Fibroblast of villous mesenchyme (primary cell): Measurements from ENCODE around the gene PIK3C2G. TPM values are rescaled to one million over a fixed set of nuclear protein-coding genes. Genes with fewer than 3 reads are reported as not detected.

Experiments
- DNase-seq: peaks from one replicate; pipeline ENCODE4 v3.0.0-alpha.2; 2010; ENCODE audit warnings: low read depth
- H3K4me3 ChIP-seq: 2 replicates; pipeline ENCODE4 v1.5.1; 2011; ENCODE audit warnings: low read depth, mild to moderate bottlenecking, low read length
- CTCF ChIP-seq: IDR thresholded peaks from 2 replicates; pipeline ENCODE4 v1.5.1; 2012; ENCODE audit warnings: low read depth, mild to moderate bottlenecking, low read length; ENCODE audit not compliant: insufficient read depth
- total RNA-seq: library from RNA; depleted of rRNA; stranded (reverse); fragments of >200 nt; gene quantifications from 2 replicates; pipeline ENCODE4 v1.2.3, GENCODE V29; 2012

Gene PIK3C2G
- not detected in 2 replicates for total RNA-seq

GRCh38 chr12:18261273-18261672 lies at the start of gene PIK3C2G:
PIK3C2G (plus strand) TSS chr12:18261518; CDS start chr12:18282082, 20,564 bp downstream.
- H3K4me3 ChIP-seq: no peak within 1 kb of the TSS
- TF ChIP-seq CTCF: no peak
- no peak for DNase-seq

GRCh38 chr12:18217966-18218365 lies 43.4 kb upstream of the PIK3C2G start:
- no peak overlapping the region for H3K4me3 ChIP-seq
- no peak for DNase-seq

GRCh38 chr12:18221726-18222125 lies 39.6 kb upstream of the PIK3C2G start:
- no peak for TF ChIP-seq CTCF
- no peak for DNase-seq
- no peak overlapping the region for H3K4me3 ChIP-seq

More at GRCh38 chr12:18217966-18218365, 43.4 kb upstream of the PIK3C2G start:
- no peak for TF ChIP-seq CTCF

GRCh38 chr12:18222699-18223098 lies 38.6 kb upstream of the PIK3C2G start:
- DNase-seq: no peak
- no peak overlapping the region for H3K4me3 ChIP-seq
- no peak for TF ChIP-seq CTCF

GRCh38 chr12:18224745-18225144 lies 36.6 kb upstream of the PIK3C2G start:
- H3K4me3 ChIP-seq: no peak overlapping the region
- TF ChIP-seq CTCF: peak; percentile 23
- peak; percentile 23 for DNase-seq

GRCh38 chr12:18239526-18239925 lies 21.8 kb upstream of the PIK3C2G start:
- no peak overlapping the region for H3K4me3 ChIP-seq
- DNase-seq: no peak
- TF ChIP-seq CTCF: no peak

- TF ChIP-seq CTCF: no peak
- no peak for DNase-seq
- no peak overlapping the region for H3K4me3 ChIP-seq
Observed at GRCh38 chr12:18242380-18243089, 18.8 kb upstream of the PIK3C2G start.
